HG03108 (cell line): ENCODE results near the gene ESD.
"Not testable (repeated sequence)": the region's sequence is repeated elsewhere in the genome, so short reads cannot be mapped to it uniquely, and the experiment has no call there.

Source experiments
- ATAC-seq: cut with Tn5 transposase; IDR thresholded peaks from one replicate; pipeline ENCODE4 v1.9.1; 2021; ENCODE audit warnings: moderate library complexity; ENCODE audit not compliant: unreplicated experiment

ESD gene

DNA sequence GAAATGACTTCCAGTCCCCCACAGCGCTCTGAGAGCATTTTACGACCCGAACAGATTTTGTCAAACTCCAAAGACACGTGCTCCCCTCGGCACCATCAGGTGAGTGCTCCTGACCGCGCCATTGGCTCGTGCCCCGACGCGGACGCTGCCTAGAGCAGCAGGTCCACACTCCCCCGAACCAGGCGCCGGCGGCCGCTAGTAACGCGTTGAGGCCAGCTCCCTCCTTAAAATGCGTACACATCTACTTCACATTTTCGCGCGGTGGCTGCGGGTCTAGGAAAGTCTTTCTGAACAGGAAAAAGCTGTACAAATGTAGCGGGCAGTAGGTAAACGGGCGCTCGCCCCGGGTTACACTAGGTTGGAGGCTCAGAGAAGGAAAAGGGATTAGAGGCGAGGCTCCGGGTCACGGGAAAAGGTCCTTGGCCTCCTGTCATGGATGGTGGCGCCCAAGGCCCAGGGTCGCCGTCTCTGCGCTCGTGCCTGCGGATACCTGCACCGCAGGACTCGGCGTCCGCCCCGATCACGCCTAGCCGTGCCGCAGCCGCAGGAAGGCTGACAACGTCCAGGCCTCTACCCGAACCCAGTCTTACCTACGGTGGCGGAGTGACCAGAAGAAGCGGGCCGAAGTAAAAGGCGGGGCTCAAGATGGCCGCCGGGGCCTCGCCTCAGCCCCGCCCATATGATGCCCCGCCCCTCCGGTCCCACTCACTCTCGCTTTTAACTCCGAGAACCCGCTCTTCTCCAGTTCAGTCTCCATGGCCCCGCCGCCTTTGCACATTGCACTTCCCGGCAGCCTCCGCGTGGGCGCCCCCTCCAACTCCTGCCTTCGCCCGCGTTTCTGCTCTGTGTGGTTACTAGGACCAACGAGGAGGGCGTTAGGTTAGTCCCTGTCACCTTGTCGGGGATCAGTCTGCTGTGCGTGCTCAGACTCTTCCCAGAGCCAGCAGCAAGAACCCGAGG, at the start of gene ESD:
ESD (minus strand) TSS at position 647 of the 960 bp plus-strand sequence. CDS start 5,748 bp downstream, outside the sequence.
- ATAC-seq = peak; percentile 86

GRCh38 chr13:46846726-46847125, 49.8 kb upstream of the ESD start:
- no peak for ATAC-seq

- ATAC-seq = no peak
These were observed 48.2 kb upstream of the ESD start for GRCh38 chr13:46845146-46845545.

DNA sequence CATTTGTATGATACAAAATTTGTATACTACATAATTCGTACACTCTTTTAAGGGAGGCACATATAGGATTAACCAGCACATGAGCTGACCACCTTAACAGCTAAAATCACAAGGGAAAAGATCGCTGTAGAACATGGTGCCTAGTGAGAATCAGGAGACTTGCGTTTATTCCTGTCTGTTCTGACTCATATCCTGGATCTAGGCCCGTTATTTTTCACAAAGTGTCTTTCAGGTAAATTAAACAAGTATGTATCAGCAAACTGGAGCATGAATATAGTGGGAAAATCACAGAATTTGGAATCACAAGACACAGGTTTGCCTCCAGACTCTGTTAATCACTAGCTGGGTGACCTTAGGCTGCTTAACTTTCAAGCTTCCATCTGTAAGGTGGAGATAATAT, 47.5 kb upstream of the ESD start:
- no peak for ATAC-seq

DNA sequence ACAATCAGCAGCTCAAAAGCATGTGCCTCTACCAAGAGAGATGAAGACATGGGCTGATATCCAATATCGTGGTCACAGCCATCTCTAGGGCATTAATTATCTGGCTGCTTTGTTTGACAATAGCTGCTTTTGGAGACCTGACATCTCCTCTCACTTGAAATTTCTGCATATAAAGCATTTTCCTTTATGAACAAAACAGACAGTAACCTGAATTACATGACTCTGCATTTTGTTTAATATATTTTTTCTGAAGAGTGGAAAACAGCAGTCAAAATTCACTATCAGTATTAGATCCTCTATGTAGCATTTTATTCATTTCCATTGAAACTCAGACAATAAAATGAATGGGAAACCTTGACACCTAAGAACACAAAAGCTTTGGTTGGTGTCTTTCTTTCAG, 42.4 kb upstream of the ESD start:
- ATAC-seq = no peak

GRCh38 chr13:46834657-46835056, 37.7 kb upstream of the ESD start:
- no peak for ATAC-seq

- ATAC-seq = no peak
These were observed 34.7 kb upstream of the ESD start for GRCh38 chr13:46831588-46832194.

GRCh38 chr13:46830405-46831005, 33.5 kb upstream of the ESD start:
- ATAC-seq = no peak

GRCh38 chr13:46822551-46822950, 25.6 kb upstream of the ESD start:
- no peak for ATAC-seq

DNA sequence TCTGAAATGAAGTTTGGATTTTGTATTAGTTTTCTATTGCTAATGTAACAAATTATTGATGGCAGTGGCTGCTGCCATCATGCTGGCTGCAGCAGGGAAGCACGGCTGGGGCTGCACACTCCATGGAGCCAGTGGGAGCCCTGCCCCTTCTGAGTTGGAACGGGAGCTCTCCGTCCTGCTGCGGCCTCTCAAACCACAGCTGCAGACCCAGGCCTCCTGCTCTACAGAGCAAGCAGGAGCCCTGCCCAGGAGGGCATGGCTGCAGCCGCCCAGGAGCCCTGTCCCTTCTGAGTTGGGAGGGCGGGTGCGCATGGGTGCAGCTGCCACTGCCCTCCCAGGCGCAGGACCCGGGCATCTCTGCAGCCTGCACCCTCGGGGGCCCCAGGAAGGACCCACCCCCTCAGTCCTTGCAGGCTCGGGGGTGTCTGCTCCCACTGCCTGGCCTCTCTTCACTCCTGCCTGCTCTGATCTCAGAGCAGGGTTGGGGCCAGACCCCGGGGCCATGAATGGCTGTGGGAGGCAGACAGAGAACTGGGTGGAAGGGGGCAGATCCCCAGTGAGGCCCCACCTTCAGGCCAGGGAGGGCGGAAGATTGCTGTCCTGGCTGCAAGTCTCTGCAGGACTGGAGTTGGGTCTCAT, 21.0 kb upstream of the ESD start:
- no peak for ATAC-seq

DNA sequence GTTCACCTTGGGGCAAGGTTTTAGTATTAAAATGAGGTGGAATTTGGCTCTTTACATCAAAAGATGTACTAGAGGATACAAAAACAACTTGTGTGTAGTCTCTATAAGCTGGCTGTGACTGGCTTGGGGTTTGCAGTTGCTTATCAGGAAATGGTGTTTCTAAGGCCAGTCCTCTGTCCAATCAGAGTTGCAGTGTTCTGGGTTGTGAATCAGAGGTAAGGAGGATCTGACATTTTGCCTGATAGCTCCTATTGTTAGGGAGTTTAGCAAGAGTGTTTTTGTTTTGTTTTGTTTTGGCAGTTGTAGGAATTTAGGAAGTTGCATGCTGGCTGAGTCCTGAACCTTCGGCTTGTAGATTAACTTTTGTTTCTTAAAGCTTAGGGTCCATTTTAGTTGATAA, 20.1 kb upstream of the ESD start:
- no peak for ATAC-seq

- no peak for ATAC-seq
These were observed 19.4 kb upstream of the ESD start for GRCh38 chr13:46816371-46816770.

GRCh38 chr13:46812301-46812797, 15.4 kb upstream of the ESD start:
- ATAC-seq = no peak

DNA sequence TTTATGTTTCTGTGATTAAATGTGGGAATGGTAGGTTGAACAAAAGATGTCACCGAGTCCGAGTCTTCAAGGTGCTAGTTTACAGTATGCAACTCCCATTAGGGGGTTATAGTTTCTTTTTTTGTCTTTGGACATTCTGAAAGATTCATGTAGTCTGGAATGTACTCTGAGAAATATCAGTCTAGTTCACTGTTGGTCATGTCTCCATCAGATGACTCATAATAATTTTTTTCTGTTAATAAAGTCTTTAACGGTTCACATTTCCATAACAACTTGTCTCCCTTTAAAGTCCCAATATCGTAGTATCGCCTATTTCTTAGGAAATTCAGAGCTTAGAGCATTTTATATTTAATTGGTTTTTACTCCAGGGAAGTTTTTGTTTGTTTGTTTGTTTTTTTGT, 13.5 kb upstream of the ESD start:
- ATAC-seq = no peak

- ATAC-seq = not testable (repeated sequence)
These were observed 8.0 kb upstream of the ESD start for GRCh38 chr13:46804921-46805320.

- no peak for ATAC-seq
These were observed 7.4 kb upstream of the ESD start for GRCh38 chr13:46804391-46804815.

DNA sequence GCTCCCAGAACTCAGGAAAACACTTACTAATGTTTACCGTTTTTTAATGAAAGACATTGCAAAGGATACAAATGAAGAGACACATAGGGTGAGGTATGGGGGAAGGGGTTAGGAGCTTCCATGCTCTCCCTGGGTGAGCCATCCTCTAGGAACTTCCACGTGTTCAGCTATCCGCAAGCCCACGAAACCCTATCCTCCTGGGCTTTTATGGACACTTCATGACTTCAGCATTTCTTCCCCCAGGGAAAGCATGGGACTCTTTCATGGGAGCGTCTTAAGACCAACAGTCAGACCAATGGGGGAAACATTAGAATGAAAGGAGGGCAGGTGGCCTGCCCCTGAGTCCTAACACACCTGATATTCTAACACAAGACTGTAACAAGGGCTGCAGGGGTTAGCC, 6.6 kb upstream of the ESD start:
- no peak for ATAC-seq

DNA sequence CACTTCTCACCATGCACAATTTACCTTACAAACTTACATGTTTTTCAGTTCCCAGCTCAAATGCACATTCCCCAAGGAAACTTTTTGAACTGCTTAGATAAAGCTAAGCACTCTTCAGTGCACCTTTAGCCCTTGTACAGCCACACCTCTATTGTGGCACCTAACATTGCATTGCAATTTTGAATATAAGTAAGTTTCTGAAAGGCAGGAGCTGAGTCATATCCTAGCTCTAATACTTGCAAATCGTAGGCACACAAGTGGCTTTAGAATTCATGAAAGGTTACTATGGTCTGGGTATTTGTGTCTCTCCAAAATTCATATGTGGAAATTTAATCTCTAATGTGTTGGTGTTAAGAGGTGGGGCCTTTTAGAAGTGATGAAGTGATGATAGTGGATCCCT, 4.9 kb upstream of the ESD start:
- ATAC-seq = no peak

- no peak for ATAC-seq
These were observed 2.2 kb upstream of the ESD start for GRCh38 chr13:46799139-46799538.

DNA sequence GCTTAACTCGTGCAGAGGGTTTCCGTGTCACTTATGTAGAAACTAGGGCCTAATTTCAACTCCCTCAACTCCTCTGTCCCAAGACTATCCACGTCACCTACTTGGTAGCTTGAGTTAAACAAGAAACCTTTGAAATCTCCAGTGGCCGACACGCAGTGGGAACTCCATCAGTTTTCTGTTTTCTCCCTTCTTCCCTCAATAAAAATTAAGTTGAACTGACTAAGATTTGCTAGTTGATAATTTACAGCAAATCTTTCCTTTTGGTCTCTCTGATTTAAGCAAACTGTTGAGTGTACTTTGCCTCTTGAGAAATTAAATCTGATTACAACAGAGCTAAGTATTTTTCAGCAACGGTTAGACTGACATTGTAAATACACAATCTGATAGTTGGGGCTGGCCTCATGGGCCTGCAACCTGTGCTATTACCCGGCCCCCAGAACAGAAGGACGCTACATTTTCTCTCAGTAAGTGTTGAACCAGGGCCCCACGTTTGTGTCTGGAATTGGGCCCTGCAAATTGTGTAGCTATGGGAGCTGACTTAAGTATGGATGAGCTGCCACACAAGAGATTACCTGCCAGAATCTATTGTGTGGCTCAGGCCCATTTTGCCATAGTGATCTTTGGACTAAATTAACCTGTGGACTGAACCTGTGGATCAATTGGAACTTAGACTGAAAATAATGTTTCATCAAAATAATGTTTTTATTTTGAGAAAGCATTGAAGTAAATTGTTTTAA, 708 bp upstream of the ESD start:
- no peak for ATAC-seq

- ATAC-seq = no peak
These were observed 839 bp downstream of the ESD start for GRCh38 chr13:46796129-46796514.
